ENCODE data around the gene CBR3.
"Not testable (repeated sequence)": the region's sequence is repeated elsewhere in the genome, so short reads cannot be mapped to it uniquely, and the experiment has no call there.

The CBR3 gene

DNA sequence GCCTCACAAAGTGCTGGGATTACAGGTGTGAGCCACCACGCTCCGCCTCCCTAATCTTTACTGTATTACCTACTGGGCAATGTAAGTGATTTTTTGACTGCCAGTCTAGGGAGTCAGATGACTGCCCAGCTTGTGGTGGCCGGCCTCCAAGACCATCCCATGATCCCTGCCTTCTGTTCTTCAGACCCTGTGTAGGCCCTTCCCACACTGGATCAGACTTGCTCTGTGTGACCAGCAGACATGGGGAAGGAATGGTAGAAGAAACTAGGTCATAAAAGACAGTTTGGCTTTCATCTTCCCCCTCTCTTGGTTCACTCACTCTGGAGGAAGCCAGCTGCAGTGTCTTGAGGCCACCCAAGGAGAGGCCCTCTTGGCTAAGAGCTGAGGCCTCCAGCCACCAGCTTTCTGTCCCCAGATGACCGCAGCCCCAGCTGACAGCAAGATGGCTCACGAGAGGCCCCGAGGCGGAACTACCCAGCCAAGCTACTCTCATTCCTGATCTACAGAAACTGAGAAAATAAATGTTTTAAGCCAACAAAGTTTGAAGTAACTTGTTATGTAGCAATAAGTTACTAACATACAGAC lies 14.5 kb upstream of the CBR3 start:
- no peak for DNase-seq

DNA sequence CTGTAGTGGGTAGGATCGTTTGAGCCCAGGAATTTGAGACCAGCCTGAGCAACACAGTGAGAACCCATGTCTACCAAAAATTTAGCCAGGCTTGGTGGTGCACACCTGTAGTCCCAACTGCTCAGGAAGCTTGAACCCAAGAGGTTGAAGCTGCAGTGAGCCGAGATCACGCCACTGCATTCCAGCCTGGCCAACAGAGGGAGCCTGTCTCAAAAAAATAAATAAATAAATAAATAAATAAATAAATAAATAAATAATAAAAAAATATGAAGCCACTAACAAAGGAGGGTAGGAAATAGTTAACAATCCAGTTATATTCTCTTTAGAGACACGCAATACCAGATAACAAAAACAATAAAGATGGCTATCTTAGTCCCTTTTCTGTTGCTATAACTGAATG lies 11.9 kb upstream of the CBR3 start:
- DNase-seq: no peak

DNA sequence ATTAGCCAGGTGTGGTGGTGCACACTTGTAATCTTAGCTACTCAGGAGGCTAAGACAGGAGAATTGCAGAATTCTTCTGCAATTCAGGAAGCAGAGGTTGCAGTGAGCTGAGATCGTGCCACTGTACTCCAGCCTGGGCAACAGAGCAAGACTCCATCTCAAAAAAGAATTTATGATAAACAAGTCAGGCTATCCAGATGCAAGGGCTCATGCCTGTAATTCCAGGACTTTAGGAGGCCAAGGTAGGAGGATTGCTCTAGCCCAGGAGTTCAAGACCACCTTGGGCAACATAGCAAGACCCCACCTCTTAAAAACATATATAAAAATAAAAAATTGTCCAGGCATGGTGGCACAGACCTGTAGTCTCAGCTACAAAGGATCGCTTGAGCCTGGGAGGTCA lies 10.5 kb upstream of the CBR3 start:
- DNase-seq: no peak

DNA sequence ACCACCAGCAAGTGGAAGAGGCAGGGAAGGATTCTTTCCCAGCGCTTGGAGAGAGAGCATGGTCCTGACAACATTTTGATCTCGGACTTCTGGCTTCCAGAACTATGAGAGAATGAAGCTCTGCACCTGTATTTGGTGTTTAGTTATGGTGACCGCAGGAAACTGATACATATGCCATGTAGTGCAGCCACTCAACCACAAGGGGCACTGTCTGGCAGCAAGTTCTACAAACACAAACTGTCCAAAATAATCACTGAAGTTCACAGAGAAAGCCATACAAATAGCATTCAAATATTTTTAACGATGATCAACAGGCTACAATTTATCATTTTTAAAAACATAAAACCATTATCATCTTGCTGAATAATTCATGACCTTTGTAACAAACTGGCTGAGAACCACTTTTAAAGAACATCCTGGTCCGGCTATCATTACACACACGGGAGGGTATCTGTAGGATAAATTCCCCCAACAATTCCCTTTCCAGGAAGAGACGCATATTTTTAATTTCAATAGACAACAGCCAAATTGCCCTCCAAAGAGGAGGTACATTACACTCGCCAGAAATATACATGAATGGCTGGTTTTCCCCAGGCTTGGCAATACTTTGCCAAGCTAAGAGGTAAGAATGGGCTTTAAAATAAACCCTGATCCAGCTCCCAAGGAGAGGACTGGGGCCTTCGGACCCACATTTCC lies 9.2 kb upstream of the CBR3 start:
- DNase-seq: peak; percentile 69

DNA sequence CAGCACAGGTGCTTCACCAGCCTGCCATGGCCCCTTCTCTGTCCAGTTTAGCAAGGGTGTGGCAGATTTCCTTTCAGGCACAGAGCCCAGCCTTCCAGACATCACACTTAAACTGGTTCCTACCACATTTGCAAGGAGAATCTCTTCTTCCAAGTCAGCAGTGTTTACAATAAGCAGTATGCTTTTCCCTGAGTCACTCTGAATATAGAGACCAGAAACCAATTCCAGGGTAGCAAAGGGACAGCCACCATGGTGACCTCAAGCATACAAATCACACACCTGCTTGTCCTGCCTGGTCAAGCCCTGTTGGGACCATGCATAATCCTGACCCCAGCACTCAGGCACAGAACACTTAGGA lies 8.7 kb upstream of the CBR3 start:
- no peak for DNase-seq

DNA sequence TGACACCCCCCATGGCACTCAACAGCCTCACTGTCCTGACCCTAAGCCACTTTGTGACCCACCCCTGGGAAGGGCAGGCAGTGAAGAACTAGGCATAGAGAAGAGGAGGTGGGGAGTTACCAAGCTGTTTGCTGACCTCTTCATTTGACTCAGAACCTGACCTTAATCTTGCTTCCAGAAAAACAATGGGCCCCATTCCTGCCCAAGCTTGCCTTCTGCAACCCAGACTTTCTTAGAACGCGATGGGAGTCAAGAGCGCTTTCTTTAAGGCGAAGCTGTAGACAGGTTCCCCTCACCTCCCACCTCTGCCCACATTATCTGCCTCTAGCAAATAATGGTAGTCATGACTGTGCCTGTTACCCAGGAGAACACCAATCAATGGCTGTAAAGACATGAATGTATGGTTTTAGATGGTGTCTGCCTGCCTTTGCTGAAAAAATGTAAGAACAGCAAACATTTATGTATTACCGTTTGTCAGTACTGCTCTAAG lies 8.2 kb upstream of the CBR3 start:
- no peak for DNase-seq

DNA sequence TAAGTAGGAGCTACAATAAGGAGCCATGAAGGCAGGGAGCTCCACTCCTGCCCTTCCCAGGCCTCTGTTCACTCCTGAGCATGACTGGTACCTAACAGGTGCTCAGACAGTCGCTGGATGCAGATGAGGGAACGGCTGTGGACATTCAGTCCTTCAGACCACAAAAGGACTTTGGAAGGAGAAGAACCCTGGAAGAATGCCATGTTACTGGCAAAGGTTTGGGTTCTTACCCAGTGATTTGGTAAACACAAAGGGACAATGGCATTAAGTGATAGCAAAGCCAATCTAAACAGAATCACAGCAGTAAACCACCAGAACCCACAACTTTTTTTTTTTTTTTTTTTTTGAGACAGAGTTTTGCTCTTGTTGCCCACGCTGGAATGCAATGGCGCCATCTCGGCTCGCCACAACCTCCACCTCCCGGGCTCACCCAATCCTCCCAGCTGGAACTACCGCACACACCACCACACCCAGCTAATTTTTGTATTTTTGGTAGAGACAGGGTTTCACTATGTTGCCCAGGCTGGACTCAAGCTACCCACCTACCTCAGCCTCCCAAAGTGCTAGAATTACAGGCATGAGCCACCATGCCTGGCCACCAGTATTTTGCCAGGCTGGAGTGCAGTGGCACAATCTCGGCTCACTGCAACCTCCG lies 7.5 kb upstream of the CBR3 start:
- no peak for DNase-seq

DNA sequence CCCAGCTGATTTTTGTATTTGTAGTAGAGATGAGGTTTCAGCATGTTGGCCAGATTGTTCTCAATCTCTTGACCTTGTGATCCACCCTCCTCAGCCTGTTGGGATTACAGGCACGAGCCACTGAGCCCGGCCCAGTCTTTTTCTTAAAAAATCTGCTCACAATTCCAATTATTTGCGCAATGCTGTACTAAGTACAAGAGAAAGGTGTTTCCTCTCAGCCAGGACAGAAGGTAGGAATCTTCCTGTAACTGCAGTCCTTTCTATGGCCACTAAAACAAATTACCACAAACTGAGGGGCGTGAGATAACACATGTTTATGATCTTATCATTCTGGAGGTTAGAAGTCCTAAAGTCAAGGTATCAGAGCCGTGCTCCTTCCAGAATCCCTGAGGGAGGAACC lies 6.9 kb upstream of the CBR3 start:
- no peak for DNase-seq

DNA sequence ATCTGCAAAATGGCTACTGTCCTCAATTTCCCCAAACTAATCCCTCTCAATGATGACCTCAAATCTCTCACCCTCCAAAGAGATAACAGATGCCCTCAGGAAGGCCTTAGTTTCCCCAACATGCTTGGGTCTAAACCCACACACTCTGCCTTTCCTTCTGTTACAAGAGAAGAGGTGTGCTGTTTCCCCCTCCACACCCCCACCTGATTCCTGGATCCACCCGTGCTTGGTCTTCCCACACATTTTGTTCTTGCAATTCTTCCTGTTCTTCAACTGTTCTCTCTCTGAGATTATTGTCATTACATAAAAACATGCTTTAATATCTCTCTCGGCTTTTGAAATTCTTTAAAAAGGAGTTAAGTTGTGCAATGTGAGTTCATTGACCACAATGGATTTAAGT lies 5.7 kb upstream of the CBR3 start:
- no peak for DNase-seq

DNA sequence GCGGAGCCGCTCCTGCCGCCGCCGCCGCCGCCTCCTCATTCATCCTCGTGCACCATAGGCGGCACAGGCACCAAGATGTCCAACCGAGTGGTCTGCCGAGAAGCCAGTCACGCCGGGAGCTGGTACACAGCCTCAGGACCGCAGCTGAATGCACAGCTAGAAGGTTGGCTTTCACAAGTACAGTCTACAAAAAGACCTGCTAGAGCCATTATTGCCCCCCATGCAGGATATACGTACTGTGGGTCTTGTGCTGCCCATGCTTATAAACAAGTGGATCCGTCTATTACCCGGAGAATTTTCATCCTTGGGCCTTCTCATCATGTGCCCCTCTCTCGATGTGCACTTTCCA lies 4.5 kb upstream of the CBR3 start:
- DNase-seq: not testable (repeated sequence)

DNA sequence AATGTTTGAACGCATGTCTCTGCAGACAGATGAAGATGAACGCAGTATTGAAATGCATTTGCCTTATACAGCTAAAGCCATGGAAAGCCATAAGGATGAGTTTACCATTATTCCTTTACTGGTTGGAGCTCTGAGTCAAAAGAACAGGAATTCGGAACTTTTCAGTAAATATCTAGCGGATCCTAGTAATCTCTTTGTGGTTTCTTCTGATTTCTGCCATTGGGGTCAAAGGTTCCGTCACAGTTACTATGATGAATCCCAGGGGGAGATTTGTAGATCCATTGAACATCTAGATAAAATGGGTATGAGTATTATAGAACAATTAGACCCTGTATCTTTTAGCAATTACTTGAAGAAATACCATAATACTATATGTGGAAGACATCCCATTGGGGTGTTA lies 4.0 kb upstream of the CBR3 start:
- DNase-seq: not testable (repeated sequence)

DNA sequence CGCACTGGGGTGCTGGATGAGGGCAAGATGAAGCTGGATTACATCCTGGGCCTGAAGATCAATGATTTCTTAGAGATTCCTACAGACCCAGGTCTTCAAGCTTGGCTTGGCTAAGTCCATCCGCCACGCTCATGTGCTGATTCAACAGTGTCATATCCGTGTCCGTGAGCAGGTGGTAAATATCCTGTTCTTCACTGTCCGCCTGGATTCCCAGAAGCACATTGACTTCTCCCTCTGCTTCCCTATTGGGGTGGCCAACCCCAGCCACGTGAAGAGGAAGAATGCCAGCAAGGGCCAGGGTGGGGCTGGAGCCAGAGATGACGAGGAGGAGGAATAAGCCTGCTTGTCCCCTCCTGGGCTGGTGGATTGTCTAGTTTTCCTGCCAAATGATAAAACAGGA lies 2.2 kb upstream of the CBR3 start:
- DNase-seq: no peak

DNA sequence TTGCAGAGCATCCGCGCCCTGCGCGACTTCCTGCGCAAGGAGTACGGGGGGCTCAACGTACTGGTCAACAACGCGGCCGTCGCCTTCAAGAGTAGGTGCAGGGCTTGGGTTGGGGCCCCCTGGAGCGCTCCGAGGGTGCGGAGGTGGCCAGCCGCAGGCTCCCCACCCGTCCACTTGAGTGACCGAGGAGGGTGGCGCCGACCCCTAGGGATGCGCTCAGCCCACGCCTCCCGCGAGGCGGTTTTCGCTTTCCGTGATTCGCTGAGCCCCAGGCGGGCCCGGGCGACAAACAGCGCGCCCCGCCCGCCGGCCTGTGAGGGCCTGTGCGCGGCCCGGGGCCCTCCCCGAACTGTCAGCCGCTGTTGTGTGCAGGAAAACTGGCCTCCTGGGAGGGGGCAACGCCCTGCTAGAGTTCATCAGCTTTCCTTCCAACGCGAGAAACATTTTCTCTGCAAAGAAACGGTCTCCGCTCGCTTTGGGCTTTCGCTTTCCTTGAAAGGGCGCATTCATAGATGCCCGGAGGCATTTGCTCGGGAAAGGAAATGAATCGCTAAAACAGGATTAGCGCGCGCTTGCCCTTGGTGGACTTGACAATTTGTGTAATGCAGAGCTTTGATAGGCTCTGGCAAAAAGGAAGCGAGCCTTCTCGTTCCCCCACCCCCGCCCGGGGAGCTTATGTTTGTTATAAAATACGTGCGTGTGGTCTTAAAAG lies 668 bp downstream of the CBR3 start:
- DNase-seq: peak; percentile 80

DNA sequence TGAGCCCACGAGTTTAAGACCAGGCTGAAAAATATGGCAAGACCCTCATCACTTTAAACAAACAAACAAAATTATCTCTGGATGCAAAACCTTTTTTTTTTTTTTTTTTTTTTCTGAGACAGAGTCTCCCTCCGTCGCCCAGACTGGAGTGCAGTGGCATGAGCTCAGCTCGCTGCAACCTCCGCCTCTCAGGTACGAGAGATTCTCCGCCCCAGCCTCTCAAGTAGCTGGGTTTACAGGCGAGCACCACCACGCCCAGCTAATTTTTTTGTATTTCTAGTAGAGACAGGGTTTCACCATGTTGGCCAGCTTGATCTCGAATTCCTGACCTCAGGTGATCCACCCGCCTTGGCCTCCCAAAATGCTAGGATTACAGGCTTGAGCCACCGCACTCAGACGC lies 4.9 kb downstream of the CBR3 start:
- not testable (repeated sequence) for DNase-seq

DNA sequence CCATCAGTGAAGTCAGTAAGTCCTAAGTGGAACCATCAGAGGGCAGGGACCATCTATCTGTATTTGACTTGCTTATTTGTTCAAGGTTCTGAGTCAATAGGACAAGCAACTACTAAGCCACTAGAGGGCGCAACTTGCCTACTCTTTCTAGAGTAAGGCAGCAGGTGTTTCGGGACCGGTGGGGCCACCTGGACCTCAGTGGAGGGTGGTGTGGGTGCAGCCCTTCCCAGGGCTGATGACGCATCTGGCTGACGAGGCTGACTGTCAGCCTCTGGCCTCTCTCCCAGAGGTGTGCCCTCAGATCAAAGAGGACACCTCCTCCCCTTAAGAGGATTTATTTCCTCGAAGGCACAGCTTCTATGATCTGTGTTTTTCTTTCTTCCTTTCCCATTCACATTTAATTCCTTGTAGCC lies 6.6 kb downstream of the CBR3 start:
- DNase-seq: peak; percentile 90

DNA sequence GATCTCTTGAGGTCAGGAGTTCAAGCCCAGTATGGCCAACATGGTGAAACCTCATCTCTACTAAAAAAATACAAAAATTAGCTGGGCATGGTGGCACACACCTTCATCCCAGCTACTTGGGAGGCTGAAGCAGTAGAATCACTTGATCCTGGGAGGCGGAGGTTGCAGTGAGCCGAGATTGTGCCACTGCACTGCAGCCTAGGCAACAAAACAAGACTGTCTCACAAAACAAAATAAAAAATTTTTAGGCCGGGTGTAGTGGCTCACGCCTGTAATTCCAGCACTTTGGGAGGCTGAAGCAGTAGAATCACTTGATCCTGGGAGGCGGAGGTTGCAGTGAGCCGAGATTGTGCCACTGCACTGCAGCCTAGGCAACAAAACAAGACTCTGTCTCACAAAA lies 9.4 kb downstream of the CBR3 start:
- DNase-seq: not testable (repeated sequence)

DNA sequence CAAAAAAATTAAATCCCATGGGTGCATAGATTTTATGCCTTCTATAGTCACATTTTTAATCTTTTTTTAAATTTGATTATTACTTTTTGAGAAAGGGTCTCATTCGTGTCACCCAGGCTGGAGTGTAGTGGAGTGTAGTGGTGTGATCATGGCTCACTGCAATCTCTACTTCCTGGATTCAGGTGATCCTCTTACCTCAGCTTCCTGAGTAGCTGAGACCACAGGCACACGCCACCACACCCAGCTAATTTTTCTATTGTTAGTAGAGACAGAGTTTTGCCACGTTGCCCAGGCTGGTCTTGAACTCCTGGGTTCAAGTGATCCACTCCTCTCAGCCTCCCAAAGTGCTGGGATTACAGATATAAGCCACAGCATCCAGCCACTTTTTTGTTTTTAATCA lies 10.4 kb downstream of the CBR3 start:
- DNase-seq: no peak

DNA sequence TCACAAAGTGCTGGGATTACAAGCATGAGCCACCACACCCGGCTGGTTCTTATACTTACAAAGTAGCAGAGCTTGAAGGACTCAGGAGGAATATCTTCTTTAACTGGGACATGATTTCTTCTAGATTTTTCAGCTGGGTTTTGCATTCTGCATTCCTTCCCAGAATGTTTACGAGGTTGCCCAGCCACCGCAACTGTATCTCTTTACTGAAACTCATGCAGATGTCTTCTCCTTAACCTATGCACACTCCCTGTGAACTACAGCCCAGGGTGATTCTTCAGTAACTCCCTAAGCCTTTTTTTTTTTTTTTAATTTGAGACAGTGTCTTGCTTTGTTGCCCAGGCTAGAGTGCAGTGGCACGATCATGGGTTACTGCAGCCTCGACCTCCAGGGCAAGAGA lies 13.0 kb downstream of the CBR3 start:
- no peak for DNase-seq

DNA sequence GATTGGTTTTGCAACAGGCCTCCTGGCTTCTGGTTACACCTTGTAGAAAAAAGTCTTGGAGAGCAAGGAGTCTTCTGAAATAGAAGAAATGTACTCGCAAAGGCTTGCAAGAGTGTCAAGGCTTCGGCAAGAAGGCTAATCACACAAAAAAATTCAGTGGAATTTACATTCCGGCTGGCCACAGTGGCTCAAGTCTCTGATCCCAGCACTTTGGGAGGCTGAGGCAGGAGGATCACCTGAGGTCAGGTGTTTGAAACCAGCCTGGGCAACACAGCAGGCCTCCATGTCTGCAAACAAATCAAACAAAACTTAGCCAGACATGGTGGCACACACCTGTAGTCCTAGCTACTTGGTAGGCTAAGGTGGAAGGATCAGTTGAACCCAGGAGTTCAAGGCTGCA lies 14.0 kb downstream of the CBR3 start:
- DNase-seq: no peak

DNA sequence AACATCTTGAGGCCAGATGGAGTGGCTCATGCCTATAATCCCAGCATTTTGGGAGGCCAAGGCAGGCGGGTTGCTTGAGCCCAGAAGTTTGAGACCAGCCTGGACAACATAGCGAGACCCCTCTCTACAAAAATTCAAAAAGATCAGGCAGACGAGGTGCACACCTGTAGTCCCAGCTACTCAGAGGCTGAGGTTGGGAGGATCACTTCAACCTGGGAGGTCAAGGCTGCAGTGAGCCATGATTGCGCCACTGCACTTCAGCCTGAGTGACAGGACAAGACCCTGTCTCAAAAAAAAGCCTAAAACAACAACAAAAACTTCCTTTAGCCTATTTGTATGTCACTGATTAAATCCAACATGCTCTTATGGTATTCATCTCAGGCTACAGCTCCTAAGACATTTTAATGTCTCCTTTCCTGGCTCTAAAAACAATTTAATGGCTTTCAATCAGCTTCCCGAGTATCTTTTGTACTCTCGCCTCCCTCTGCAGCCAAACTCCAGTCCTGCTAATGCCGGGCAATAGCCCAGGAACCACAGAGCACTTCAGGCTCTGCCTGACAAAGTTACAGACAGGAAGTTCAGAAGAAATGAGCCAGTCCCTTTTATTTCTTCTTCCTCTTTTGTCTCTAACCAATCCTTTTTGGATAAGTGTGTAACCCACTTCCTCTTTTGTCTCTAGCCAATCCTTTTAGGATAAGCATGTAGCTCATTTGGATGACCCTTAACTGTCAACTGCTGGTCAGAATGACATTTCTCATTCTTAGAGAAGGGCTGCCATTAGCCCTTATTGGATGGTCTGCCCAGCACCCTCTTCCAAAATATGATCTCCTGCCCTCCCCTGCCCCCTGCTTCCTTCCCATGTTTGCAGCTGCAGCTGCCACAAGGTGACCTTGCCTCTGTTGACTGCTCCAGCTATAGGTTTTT lies 15.2 kb downstream of the CBR3 start:
- no peak for DNase-seq

DNA sequence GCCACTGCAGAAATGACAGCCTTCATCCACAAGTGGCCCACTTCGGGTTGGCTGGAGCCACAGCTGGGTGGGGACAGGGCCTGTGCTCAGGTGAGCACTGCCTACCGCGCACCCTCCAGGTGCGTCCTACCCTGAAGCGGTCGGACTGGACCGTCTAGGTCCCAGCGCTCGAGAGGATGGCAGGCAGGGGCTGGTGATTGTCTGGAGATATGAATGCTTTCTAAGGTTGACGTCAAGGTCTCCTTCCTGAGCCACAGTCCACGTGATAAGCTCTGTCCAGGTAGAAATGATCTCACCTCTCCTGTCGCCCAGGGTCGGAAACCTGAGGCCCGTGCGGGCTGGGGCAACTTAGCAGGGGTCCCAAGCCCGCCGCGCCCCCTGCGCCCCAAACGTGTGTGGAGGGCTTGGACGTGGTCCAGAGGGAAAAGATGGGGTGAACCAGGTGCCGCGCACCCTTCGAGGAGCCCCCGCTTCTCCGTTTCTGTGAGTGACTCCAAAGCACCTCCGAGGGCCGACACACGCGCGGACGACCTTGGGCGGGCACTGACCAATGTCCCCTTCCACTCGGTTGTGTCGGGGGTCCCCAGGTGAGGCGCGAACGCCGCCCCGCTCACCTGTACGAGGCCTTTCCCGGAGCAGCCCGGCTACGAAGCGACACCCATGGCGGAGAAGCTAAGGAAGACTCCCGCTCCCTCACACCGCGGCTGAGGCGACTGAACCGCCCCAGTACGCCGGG lies 20.9 kb downstream of the CBR3 start:
- DNase-seq: no peak

DNA sequence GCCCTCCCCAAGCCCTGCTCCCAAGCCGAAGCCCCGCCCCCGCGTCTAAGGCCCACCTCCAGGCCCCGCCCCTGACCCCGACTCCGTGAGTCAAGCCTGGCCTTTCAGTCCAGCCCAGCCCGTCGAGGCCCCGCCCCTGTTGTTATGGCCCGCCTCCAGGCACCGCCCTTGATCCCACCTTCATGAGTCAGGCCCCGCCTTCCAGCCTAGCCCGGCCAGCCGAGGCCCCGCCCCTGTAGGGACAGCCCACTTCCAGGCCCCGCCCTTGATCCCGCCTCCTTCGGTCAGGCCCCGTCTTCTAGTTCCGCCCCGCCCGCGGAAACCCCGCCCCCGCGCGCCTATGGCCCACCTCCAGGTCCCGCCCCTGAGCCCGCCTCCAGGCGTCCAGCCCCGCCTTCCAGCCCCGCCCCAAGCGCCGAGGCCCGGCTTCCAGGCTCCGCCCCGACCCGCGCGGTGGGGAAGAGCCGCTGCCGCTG lies 21.5 kb downstream of the CBR3 start:
- DNase-seq: peak; percentile 100

Measured in activated CD4-positive, alpha-beta T cell treated with anti-CD3 and anti-CD28 coated beads, Interleukin-10, Interleukin-2, amounts not matched to agents 100 ng/mL and 50 ng/mL, durations not matched to agents 16 hours and 8 hours (primary cell).